ENCODE measurements around the gene CCDC172.

CCDC172 gene

DNA sequence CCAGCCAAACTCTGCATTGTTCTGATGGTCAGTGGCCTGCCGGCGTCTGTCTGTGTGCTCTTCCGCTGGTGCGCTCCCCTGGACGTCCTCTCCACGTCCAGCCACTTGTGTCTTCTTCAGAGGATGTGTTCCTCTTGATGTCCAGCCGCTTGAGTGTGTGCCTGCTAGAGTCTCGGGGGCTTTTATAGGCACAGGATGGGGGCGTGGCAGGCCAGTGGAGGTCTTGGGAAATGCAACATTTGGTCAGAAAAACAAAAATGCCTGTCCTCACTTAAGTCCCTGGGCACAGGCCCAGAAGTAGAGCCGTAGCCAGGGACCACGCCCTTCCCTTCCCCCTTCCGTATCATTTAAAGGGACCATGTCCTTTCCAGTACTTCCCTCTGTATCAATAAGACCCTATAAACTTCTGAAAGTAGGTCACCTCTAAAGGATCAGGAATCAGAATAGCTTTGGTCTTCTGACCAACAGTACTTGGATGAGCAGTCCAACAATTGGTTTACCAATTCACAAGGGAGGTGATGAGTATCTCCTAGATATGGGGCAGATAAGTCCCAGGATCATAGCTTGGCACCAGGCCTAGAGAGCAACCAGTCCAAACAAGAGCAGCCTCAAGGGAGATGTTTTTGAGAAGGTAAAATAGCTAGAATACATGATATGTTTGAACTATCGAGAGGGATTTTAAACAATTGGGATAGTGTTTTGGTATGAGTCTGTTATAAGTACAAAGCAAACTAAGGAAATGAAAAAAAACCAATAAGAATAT is 71.2 kb downstream of the CCDC172 start:
- H3K4me3 ChIP-seq (ENCODE audit: low read depth, low read length), result no peak overlapping the region
- TF ChIP-seq, protein P1, sequence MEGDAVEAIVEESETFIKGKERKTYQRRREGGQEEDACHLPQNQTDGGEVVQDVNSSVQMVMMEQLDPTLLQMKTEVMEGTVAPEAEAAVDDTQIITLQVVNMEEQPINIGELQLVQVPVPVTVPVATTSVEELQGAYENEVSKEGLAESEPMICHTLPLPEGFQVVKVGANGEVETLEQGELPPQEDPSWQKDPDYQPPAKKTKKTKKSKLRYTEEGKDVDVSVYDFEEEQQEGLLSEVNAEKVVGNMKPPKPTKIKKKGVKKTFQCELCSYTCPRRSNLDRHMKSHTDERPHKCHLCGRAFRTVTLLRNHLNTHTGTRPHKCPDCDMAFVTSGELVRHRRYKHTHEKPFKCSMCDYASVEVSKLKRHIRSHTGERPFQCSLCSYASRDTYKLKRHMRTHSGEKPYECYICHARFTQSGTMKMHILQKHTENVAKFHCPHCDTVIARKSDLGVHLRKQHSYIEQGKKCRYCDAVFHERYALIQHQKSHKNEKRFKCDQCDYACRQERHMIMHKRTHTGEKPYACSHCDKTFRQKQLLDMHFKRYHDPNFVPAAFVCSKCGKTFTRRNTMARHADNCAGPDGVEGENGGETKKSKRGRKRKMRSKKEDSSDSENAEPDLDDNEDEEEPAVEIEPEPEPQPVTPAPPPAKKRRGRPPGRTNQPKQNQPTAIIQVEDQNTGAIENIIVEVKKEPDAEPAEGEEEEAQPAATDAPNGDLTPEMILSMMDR (IDR thresholded peaks at IDR 0.05; ENCODE audit: low read depth, low read length), result no peak
- in situ Hi-C loops (cut with HindIII; ENCODE audit: low sequenced_read_pairs), result no loop called here
- DNase-seq (ENCODE audit: low read depth, low spot score), result no peak

DNA sequence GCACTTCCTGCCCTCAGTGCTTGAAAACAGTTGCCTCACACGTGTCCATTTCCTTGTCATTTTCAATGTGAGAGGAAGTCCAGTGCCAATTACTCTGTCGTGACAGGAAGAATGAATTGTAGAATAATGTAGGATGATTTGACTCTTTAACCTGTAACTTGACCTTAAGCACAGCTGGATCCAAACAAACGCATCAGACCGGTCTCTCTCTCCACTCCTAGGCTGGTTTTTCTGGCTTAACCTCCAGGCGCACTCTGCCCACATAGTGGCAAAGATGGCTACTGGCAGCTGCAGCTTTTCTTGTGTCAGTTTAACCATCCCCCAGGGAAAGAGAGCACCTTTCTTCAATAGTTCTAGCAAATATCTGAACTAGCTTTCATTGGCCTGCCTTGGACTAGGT is 74.0 kb downstream of the CCDC172 start:
- H3K4me3 ChIP-seq (ENCODE audit: low read depth, low read length), result no peak overlapping the region
- in situ Hi-C loops (cut with HindIII; ENCODE audit: low sequenced_read_pairs), result no loop called here
- TF ChIP-seq, protein P1 (IDR thresholded peaks at IDR 0.05; ENCODE audit: low read depth, low read length), result no peak
- DNase-seq (ENCODE audit: low read depth, low spot score), result no peak

DNA sequence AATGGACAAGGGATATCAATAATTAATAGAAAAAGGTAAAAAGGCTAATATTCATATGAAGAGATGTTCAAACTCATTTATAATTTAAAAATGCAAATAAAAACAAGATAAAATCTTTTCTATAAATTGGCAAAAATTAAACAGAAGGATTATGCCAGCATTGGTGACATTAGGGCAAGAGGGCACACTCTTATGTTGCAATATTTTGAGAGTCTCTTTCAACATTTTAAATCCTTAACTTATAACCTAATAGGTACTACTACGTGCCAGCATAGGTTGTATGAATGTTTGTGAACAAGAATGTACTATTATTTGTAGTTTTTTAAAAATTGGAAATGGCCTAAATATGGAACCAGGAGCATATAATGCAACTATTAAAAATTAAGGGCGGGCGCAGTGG is 78.6 kb downstream of the CCDC172 start:
- no peak overlapping the region for H3K4me3 ChIP-seq (ENCODE audit: low read depth, low read length)
- in situ Hi-C loops (cut with HindIII; ENCODE audit: low sequenced_read_pairs), result no loop called here
- no peak for DNase-seq (ENCODE audit: low read depth, low spot score)
- TF ChIP-seq, protein P1 (IDR thresholded peaks at IDR 0.05; ENCODE audit: low read depth, low read length), result no peak

DNA sequence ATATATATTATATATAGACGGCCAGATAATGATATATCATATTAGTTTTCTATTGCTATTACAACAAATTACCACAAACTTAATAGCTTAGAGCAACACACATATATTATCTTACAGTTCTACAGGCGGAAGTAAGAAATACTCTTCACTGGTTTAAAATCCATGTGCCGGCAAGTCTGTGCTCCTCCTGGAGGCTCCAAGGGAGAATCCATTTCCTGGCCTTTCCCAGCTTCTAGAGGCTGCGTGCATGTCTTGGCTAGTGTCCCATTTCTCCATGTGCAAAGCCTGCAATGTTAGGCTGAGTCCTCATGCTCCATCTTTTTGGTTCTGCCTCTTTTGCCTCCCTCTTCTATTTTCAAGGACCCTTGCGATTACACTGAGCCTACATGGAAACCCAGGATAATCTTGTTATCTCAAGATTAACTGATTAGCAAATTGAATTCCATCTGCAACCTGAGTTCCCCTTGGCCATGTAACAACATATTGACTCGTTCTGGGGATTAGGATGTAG is 79.5 kb downstream of the CCDC172 start:
- no peak for DNase-seq (ENCODE audit: low read depth, low spot score)
- TF ChIP-seq, protein P1 (IDR thresholded peaks at IDR 0.05; ENCODE audit: low read depth, low read length), result no peak
- H3K4me3 ChIP-seq (ENCODE audit: low read depth, low read length), result no peak overlapping the region
- in situ Hi-C loops (cut with HindIII; ENCODE audit: low sequenced_read_pairs), result no loop called here

DNA sequence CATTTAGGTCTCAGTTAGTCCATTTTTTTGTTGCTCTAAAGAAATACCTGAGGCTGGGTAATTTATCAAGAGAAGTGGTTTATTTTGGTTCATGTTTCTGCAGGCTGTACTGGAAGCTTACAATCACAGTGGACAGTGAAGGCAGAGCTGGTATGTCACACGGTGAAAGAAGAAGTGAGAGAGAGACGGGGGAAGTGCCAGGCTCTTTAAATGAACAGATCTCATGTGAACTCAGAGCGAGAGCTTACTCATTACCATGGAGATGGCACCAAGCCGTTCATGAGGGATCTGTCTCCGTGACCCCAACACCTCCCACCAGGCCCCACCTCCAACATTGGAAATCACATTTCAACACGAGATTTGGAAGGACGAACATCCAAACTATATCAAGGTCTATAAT is 84.5 kb downstream of the CCDC172 start:
- in situ Hi-C loops (cut with HindIII; ENCODE audit: low sequenced_read_pairs), result no loop called here
- H3K4me3 ChIP-seq (ENCODE audit: low read depth, low read length), result no peak overlapping the region
- DNase-seq (ENCODE audit: low read depth, low spot score), result no peak
- TF ChIP-seq, protein P1 (IDR thresholded peaks at IDR 0.05; ENCODE audit: low read depth, low read length), result no peak

DNA sequence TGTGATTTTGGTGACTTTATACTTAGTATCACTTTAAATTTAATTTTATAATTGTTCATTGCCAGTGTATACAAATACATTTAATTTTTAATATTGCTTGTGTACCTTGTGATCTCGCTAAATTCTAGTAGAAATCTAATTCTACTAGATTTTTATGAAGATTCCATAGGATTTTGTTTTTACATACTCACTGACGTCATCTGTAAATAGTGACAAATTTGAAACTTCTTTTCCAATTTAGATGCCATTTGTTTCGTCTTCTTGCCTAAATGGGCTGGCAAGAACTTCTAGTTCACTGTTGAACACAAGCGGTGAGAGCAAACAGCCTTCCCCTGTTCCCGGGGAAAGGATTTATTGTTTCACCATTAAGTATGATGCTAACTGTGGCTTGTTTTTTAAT is 86.1 kb downstream of the CCDC172 start:
- H3K4me3 ChIP-seq (ENCODE audit: low read depth, low read length), result no peak overlapping the region
- no peak for DNase-seq (ENCODE audit: low read depth, low spot score)
- TF ChIP-seq, protein P1 (IDR thresholded peaks at IDR 0.05; ENCODE audit: low read depth, low read length), result no peak
- in situ Hi-C loops (cut with HindIII; ENCODE audit: low sequenced_read_pairs), result no loop called here
